ENCODE measurements around the gene ACP3. TPM values are rescaled to one million over a fixed set of nuclear protein-coding genes. Genes with fewer than 3 reads are reported as not detected.

ACP3 gene
- total RNA-seq, 1 experiment from 2014 or later, result 14.6 TPM

DNA sequence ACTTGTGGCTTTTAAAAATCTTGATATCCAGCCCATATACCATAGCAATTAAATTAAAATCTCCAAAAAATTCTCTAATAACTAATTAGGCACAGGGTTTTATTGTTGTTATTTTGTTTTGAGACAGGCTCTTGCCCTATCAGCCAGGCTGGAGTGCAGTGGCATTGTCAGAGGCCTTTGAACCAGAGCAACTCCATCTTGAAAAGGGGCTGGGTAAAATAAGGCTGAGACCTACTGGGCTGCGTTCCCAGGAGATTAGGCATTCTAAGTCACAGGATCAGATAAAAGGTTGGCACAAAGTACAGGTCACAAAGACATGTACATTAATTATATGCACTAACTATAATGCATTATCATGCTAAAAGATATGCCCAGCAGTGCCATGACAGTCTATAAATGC lies 31.2 kb upstream of the ACP3 start:
- CTCF ChIA-PET, result no interaction called here

DNA sequence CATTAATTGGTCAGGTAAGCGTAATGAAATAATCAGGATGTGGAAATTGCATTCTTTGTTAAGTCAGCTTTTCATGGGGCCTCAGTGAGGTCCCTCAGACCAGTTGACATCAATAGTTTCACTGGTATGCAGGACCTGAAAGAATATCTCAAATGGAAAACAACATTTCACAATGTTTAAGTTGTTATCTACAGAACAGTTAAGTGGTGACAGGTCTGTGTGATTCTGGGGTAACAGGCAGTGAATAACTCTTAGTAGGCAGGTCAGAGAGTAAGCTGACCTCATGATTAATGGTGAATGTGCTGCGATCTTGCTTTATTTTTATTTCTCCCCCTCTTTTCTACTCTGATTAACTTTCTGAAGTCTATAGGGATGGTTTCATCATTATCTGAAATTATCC lies 28.9 kb upstream of the ACP3 start:
- Histone ChIP-seq H3K9me3 (ENCODE audit: low read depth, low read length, poor library complexity, severe bottlenecking) (no peaks in the 10 kb centered on the region), H3K4me1 (ENCODE audit: insufficient read depth, low read length, poor library complexity, severe bottlenecking) (peaks cover 10% of the 10 kb centered on the region), H3K27ac (ENCODE audit: low read depth, low read length, poor library complexity, severe bottlenecking) (no peak overlapping the region), H3K27me3 (replicated peaks; ENCODE audit: insufficient read depth, low read depth, low read length, poor library complexity) (no peaks in the 10 kb centered on the region), H3K36me3 (ENCODE audit: insufficient read depth, low read length, poor library complexity, severe bottlenecking) (no peaks in the 10 kb centered on the region), H3K4me3 (ENCODE audit: low read depth, low read length, poor library complexity, severe bottlenecking) (no peak overlapping the region)
- TF ChIP-seq, protein P1, sequence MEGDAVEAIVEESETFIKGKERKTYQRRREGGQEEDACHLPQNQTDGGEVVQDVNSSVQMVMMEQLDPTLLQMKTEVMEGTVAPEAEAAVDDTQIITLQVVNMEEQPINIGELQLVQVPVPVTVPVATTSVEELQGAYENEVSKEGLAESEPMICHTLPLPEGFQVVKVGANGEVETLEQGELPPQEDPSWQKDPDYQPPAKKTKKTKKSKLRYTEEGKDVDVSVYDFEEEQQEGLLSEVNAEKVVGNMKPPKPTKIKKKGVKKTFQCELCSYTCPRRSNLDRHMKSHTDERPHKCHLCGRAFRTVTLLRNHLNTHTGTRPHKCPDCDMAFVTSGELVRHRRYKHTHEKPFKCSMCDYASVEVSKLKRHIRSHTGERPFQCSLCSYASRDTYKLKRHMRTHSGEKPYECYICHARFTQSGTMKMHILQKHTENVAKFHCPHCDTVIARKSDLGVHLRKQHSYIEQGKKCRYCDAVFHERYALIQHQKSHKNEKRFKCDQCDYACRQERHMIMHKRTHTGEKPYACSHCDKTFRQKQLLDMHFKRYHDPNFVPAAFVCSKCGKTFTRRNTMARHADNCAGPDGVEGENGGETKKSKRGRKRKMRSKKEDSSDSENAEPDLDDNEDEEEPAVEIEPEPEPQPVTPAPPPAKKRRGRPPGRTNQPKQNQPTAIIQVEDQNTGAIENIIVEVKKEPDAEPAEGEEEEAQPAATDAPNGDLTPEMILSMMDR (conservative IDR thresholded peaks at IDR 0.05; ENCODE audit: low read depth, low read length), result no peak
- no peak for TF ChIP-seq EZH2 (IDR thresholded peaks at IDR 0.05; ENCODE audit: borderline replicate concordance, low read depth, low read length, poor library complexity, severe bottlenecking)
- POLR2A ChIA-PET (ENCODE audit: low non-redundant PET), result no interaction called here
- intact Hi-C loops (cut with micrococcal nuclease; ENCODE audit: unreplicated experiment), result no loop called here
- CTCF ChIA-PET, result no interaction called here
- no TSS peak for BruUV-seq (replicated peaks)
- no peak for DNase-seq (ENCODE audit: low spot score)

More for the DNA sequence above, 31.2 kb upstream of the ACP3 start:
- no peaks in the 10 kb centered on the region for H3K9me3 ChIP-seq (ENCODE audit: low read depth, low read length, poor library complexity, severe bottlenecking)
- H3K4me3 ChIP-seq (ENCODE audit: low read depth, low read length, poor library complexity, severe bottlenecking), result no peak overlapping the region
- no peaks in the 10 kb centered on the region for H3K4me1 ChIP-seq (ENCODE audit: insufficient read depth, low read length, poor library complexity, severe bottlenecking)
- H3K27ac ChIP-seq (ENCODE audit: low read depth, low read length, poor library complexity, severe bottlenecking), result no peak overlapping the region
- H3K27me3 ChIP-seq (replicated peaks; ENCODE audit: insufficient read depth, low read depth, low read length, poor library complexity), result no peaks in the 10 kb centered on the region
- intact Hi-C loops (cut with micrococcal nuclease; ENCODE audit: unreplicated experiment), result no loop called here
- TF ChIP-seq EZH2 (IDR thresholded peaks at IDR 0.05; ENCODE audit: borderline replicate concordance, low read depth, low read length, poor library complexity, severe bottlenecking), result no peak
- TF ChIP-seq, protein P1 (conservative IDR thresholded peaks at IDR 0.05; ENCODE audit: low read depth, low read length), result no peak
- H3K36me3 ChIP-seq (ENCODE audit: insufficient read depth, low read length, poor library complexity, severe bottlenecking), result no peaks in the 10 kb centered on the region
- no peak for DNase-seq (ENCODE audit: low spot score)
- BruUV-seq (replicated peaks), result no TSS peak
- POLR2A ChIA-PET (ENCODE audit: low non-redundant PET), result no interaction called here

DNA sequence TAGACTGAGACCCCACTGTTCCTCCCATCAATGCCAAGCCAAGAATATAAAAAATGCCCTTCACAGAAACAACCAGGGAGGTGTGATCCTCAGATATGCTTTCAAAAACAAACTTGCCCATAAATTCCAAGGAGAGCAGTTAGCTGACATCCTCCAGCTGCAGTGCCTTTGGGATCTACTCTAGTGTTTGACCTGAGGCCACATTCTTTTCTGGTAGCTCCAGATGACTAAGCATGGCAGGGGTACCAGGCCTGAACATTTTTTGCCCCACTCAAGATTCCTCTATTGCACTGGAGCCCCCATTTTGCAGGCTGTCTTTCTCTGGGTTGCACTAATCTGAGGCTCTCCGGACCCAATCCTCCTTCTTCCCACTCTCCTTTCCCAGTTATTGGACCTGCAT lies 27.9 kb upstream of the ACP3 start:
- Histone ChIP-seq H3K4me3 (ENCODE audit: low read depth, low read length, poor library complexity, severe bottlenecking) (no peak overlapping the region), H3K4me1 (ENCODE audit: insufficient read depth, low read length, poor library complexity, severe bottlenecking) (peaks cover 18% of the 10 kb centered on the region), H3K36me3 (ENCODE audit: insufficient read depth, low read length, poor library complexity, severe bottlenecking) (no peaks in the 10 kb centered on the region), H3K9me3 (ENCODE audit: low read depth, low read length, poor library complexity, severe bottlenecking) (no peaks in the 10 kb centered on the region), H3K27me3 (replicated peaks; ENCODE audit: insufficient read depth, low read depth, low read length, poor library complexity) (no peaks in the 10 kb centered on the region), H3K27ac (ENCODE audit: low read depth, low read length, poor library complexity, severe bottlenecking) (no peak overlapping the region)
- CTCF ChIA-PET, result no interaction called here
- intact Hi-C loops (cut with micrococcal nuclease; ENCODE audit: unreplicated experiment), result no loop called here
- DNase-seq (ENCODE audit: low spot score), result no peak
- POLR2A ChIA-PET (ENCODE audit: low non-redundant PET), result no interaction called here
- BruUV-seq (replicated peaks), result no TSS peak
- TF ChIP-seq EZH2 (IDR thresholded peaks at IDR 0.05; ENCODE audit: borderline replicate concordance, low read depth, low read length, poor library complexity, severe bottlenecking), result no peak
- TF ChIP-seq, protein P1 (conservative IDR thresholded peaks at IDR 0.05; ENCODE audit: low read depth, low read length), result no peak
